CD4-positive, alpha-beta memory T cell (primary cell): ENCODE results near the gene DES. TPM values are rescaled to one million over a fixed set of nuclear protein-coding genes. Genes with fewer than 3 reads are reported as not detected.
A peak's percentile ranks its signal among the peaks of the same experiment; 100 is the strongest.

Experiments
- CTCF ChIA-PET: fragments of 350-600 bp; sonication (Branson Sonifier 250); formaldehyde crosslinking; loops from one replicate; lab custom pipeline; 2021; ENCODE audit warnings: inconsistent platforms; ENCODE audit not compliant: partially characterized antibody; lab: Charles Lee
- POLR2A ChIA-PET: fragments of 350-600 bp; sonication (Branson Sonifier 250); formaldehyde crosslinking; loops from one replicate; lab custom pipeline; 2021; ENCODE audit not compliant: partially characterized antibody; lab: Charles Lee
- DNase-seq, 5 donors: peaks; one replicate each; pipeline versions ENCODE4 v3.0.0 to v3.0.0-alpha.2; 2020 to 2022; ENCODE audit warnings: mixed read lengths in 1 of 5
- H3K27ac ChIP-seq: one replicate; pipeline ENCODE4 v1.7.0; 2013; ENCODE audit warnings: low read depth, low read length
- H3K27me3 ChIP-seq: 2 replicates; pipeline ENCODE4 v1.7.0; 2013; ENCODE audit warnings: mild to moderate bottlenecking, low read length, moderate library complexity; ENCODE audit not compliant: insufficient read depth
- H3K36me3 ChIP-seq: 2 replicates; pipeline ENCODE4 v1.7.0; 2013; ENCODE audit warnings: mild to moderate bottlenecking, low read length, moderate library complexity; ENCODE audit not compliant: insufficient read depth
- H3K4me1 ChIP-seq: 2 replicates; pipeline ENCODE4 v1.7.0; 2013; ENCODE audit warnings: mild to moderate bottlenecking, low read length, moderate library complexity; ENCODE audit not compliant: insufficient read depth
- H3K4me3 ChIP-seq, 2 donors: one replicate each; pipeline ENCODE4 v1.7.0; 2013; ENCODE audit warnings: low read length in 2 of 2, mild to moderate bottlenecking in 1 of 2
- H3K9me3 ChIP-seq, 2 donors: one replicate each; pipeline ENCODE4 v1.7.0; 2013; ENCODE audit warnings: low read length in 2 of 2, control low read depth in 1 of 2; ENCODE audit not compliant: control insufficient read depth in 1 of 2
- H3K27ac Mint-ChIP-seq, 7 donors: one replicate each; pipeline ENCODE4 v1.8.0; 2020 to 2021; ENCODE audit warnings: mixed read lengths in 7 of 7, mild to moderate bottlenecking in 6 of 7, inconsistent platforms in 3 of 7, moderate library complexity in 3 of 7
- H3K27me3 Mint-ChIP-seq, 2 donors: one replicate each; pipeline ENCODE4 v1.8.0; 2020 to 2021; ENCODE audit warnings: mixed read lengths in 2 of 2
- H3K36me3 Mint-ChIP-seq, 2 donors: one replicate each; pipeline ENCODE4 v1.8.0; 2020 to 2021; ENCODE audit warnings: mixed read lengths in 2 of 2, inconsistent platforms in 1 of 2, mild to moderate bottlenecking in 1 of 2
- H3K4me1 Mint-ChIP-seq, 4 donors: one replicate each; pipeline ENCODE4 v1.8.0; 2020 to 2021; ENCODE audit warnings: mixed read lengths in 4 of 4, mild to moderate bottlenecking in 1 of 4
- H3K4me3 Mint-ChIP-seq, 8 donors: one replicate each; pipeline ENCODE4 v1.8.0; 2020 to 2021; ENCODE audit warnings: mixed read lengths in 8 of 8, mild to moderate bottlenecking in 7 of 8, moderate library complexity in 6 of 8, inconsistent platforms in 3 of 8
- H3K9me3 Mint-ChIP-seq, 8 donors: one replicate each; pipeline ENCODE4 v1.8.0; 2020 to 2021; ENCODE audit warnings: mixed read lengths in 8 of 8, mild to moderate bottlenecking in 5 of 8, inconsistent platforms in 3 of 8, moderate library complexity in 1 of 8
- intact Hi-C: fragments of 100-400 bp; cut with micrococcal nuclease; formaldehyde crosslinking; loops from one replicate; pipeline ENCODE4 v1.15.1; 2023
- polyA plus RNA-seq, 2 donors: library from polyadenylated mRNA; unstranded; fragments of 300-500 nt; fragmentation: Illumina TruSeq; gene quantifications; one replicate each; pipeline ENCODE4 v1.2.3, GENCODE V29; 2021
- total RNA-seq, 2 experiments: library from RNA; stranded (reverse); gene quantifications; one replicate each; pipeline ENCODE4 v1.2.3, GENCODE V29; 2021

Gene DES
- total and polyA plus RNA-seq, 4 experiments from 2014 or later: not detected

- Histone ChIP-seq H3K36me3 (no peaks in the 10 kb centered on the region), H3K9me3 (no peaks in the 10 kb centered on the region), H3K27ac (no peak overlapping the region), H3K4me3 (no peak overlapping the region), H3K27me3 (peaks cover 3% of the 10 kb centered on the region), H3K4me1 (no peaks in the 10 kb centered on the region)
- POLR2A ChIA-PET: no interaction called here
- H3K36me3 Mint-ChIP-seq: no peaks in the 10 kb centered on the region
- H3K27me3 Mint-ChIP-seq: peaks cover 10 to 26% of the 10 kb centered on the region in 2 donors
- no peak overlapping the region for H3K4me3 Mint-ChIP-seq
- peaks cover 3 to 13% (median 6%) of the 10 kb centered on the region in 4 donors for H3K4me1 Mint-ChIP-seq
- no peak for DNase-seq
- H3K9me3 Mint-ChIP-seq: no peaks in the 10 kb centered on the region
- H3K27ac Mint-ChIP-seq: peak overlapping the region in 1 of 7 donors; percentile 29
- intact Hi-C loops: no loop called here
- CTCF ChIA-PET: interaction anchor here (0.6 to 1.3 kb wide), 3 partner anchors 12 to 82 kb away, joined by 4 to 5 read pairs (median 5); no protein-coding TSS in a partner anchor
These were observed 29.3 kb downstream of the DES start for GRCh38 chr2:219447242-219448098.

DNA sequence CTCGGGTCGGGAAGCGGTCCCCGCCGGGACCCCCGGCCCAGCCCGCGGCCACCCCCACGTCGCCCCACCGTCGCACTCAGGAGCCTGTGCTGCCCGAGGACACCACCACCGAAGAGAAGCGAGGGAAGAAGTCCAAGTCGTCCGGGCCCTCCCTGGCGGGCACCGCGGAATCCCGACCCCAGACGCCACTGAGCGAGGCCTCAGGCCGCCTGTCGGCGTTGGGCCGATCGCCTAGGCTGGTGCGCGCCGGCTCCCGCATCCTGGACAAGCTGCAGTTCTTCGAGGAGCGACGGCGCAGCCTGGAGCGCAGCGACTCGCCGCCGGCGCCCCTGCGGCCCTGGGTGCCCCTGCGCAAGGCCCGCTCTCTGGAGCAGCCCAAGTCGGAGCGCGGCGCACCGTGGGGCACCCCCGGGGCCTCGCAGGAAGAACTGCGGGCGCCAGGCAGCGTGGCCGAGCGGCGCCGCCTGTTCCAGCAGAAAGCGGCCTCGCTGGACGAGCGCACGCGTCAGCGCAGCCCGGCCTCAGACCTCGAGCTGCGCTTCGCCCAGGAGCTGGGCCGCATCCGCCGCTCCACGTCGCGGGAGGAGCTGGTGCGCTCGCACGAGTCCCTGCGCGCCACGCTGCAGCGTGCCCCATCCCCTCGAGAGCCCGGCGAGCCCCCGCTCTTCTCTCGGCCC, 30.1 kb downstream of the DES start:
- Histone ChIP-seq H3K36me3 (no peaks in the 10 kb centered on the region), H3K4me3 (no peak overlapping the region), H3K27me3 (peaks cover 3% of the 10 kb centered on the region), H3K4me1 (no peaks in the 10 kb centered on the region), H3K27ac (no peak overlapping the region), H3K9me3 (no peaks in the 10 kb centered on the region)
- Mint-ChIP-seq H3K4me3 (no peak overlapping the region), H3K4me1 (peaks cover 0 to 5% (median 0%) of the 10 kb centered on the region in 4 donors), H3K27ac (no peak overlapping the region), H3K27me3 (peaks cover 10 to 31% of the 10 kb centered on the region in 2 donors), H3K9me3 (no peaks in the 10 kb centered on the region), H3K36me3 (no peaks in the 10 kb centered on the region)
- intact Hi-C loops: no loop called here
- ChIA-PET CTCF (no interaction called here), POLR2A (no interaction called here)
- no peak for DNase-seq

- peaks cover 0 to 5% (median 0%) of the 10 kb centered on the region in 4 donors for H3K4me1 Mint-ChIP-seq
- Histone ChIP-seq H3K27me3 (peaks cover 3% of the 10 kb centered on the region), H3K9me3 (no peaks in the 10 kb centered on the region), H3K4me3 (no peak overlapping the region), H3K36me3 (no peaks in the 10 kb centered on the region), H3K27ac (no peak overlapping the region), H3K4me1 (no peaks in the 10 kb centered on the region)
- no peaks in the 10 kb centered on the region for H3K9me3 Mint-ChIP-seq
- no peaks in the 10 kb centered on the region for H3K36me3 Mint-ChIP-seq
- intact Hi-C loops: no loop called here
- H3K27ac Mint-ChIP-seq: no peak overlapping the region
- no peak overlapping the region for H3K4me3 Mint-ChIP-seq
- DNase-seq: no peak
- CTCF ChIA-PET: no interaction called here
- POLR2A ChIA-PET: no interaction called here
- H3K27me3 Mint-ChIP-seq: peaks cover 11 to 33% of the 10 kb centered on the region in 2 donors
These were observed 30.7 kb downstream of the DES start for GRCh38 chr2:219448776-219449341.

DNA sequence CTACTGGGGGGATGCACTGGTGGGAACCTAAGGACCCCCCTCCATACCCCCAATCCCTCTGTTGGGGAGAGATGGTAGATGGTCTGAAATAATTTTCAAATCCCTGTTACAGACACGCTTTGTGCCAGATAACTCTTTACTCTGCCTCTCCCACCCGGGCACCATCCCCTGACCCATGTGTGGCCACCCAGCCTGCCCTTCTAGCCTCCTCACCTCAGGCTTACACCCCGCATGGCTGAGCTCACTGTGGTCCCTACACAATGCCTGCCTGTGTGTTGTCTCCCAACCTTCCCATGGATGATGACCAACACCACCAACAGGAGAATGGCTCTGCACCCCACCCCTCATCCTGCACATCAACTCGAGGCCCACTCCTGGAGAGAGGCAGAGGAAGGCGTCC, 31.4 kb downstream of the DES start:
- Mint-ChIP-seq H3K9me3 (no peaks in the 10 kb centered on the region), H3K4me3 (peak overlapping the region in 4 of 8 donors; percentile 1 to 52 (median 22)), H3K4me1 (peaks cover 0 to 5% (median 0%) of the 10 kb centered on the region in 4 donors), H3K27ac (no peak overlapping the region), H3K36me3 (no peaks in the 10 kb centered on the region), H3K27me3 (peaks cover 11 to 30% of the 10 kb centered on the region in 2 donors)
- ChIA-PET POLR2A (no interaction called here), CTCF (no interaction called here)
- Histone ChIP-seq H3K4me1 (no peaks in the 10 kb centered on the region), H3K4me3 (no peak overlapping the region), H3K9me3 (no peaks in the 10 kb centered on the region), H3K36me3 (no peaks in the 10 kb centered on the region), H3K27ac (no peak overlapping the region), H3K27me3 (peaks cover 3% of the 10 kb centered on the region)
- intact Hi-C loops: no loop called here
- no peak for DNase-seq

- H3K27me3 ChIP-seq: peaks cover 3% of the 10 kb centered on the region
- ChIA-PET CTCF (no interaction called here), POLR2A (no interaction called here)
- intact Hi-C loops: no loop called here
- H3K4me3 ChIP-seq: no peak overlapping the region
- H3K27me3 Mint-ChIP-seq: peaks cover 7 to 29% of the 10 kb centered on the region in 2 donors
- H3K27ac Mint-ChIP-seq: no peak overlapping the region
- peaks cover 0 to 5% (median 0%) of the 10 kb centered on the region in 4 donors for H3K4me1 Mint-ChIP-seq
- no peaks in the 10 kb centered on the region for H3K36me3 Mint-ChIP-seq
- no peaks in the 10 kb centered on the region for H3K9me3 ChIP-seq
- H3K9me3 Mint-ChIP-seq: no peaks in the 10 kb centered on the region
- H3K4me3 Mint-ChIP-seq: no peak overlapping the region
- H3K36me3 ChIP-seq: no peaks in the 10 kb centered on the region
- no peaks in the 10 kb centered on the region for H3K4me1 ChIP-seq
- no peak overlapping the region for H3K27ac ChIP-seq
- no peak for DNase-seq
These were observed 33.6 kb downstream of the DES start for GRCh38 chr2:219451661-219452360.

DNA sequence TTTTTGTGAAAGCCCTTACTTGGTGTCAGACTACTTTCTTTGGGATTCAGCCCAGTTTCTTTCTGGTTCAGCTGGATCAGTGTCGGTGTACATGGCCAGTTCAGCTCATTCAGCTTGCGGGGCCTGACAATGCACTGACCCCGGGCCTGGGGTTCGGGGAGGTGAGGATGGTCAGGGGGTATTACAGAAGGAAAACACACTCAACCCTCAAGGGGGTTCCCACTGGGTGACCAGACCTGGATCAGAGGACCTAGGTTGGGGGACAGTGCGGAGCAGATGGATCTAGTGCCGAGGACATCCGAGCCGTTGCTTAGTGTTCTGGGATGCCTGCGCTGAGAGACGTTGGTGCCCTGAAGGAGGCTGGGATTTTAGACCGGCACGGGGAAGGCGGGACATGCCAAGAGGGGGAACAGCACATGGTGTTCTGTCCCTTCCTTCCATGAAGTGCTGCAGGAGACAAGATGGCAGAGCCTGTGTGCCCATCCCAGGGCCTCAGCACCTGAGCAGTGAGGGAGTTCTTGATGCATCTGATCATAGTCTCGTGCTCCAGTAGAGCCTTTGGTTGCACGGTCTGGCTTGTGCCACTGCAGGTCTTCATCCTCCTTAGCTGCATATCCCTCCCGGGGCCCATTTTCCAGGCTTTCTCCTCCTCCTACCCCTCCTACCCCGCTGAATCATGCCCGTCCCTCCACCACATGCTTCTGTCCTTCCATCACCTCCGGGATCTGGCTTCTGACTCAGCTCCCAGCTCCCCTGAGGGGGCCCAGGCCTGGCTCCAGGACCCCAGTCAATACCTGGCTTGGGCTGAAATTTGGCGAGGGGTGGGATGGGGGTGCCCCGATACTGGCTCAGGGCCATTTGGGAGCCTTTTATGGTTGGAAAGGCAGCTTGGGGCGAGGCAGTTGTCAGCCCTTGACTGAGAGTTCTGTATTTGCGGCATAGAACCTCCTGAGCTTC, 34.5 kb downstream of the DES start:
- Histone ChIP-seq H3K27me3 (peaks cover 3% of the 10 kb centered on the region), H3K9me3 (no peaks in the 10 kb centered on the region), H3K27ac (no peak overlapping the region), H3K4me3 (no peak overlapping the region), H3K36me3 (no peaks in the 10 kb centered on the region), H3K4me1 (no peaks in the 10 kb centered on the region)
- no peaks in the 10 kb centered on the region for H3K36me3 Mint-ChIP-seq
- H3K9me3 Mint-ChIP-seq: no peaks in the 10 kb centered on the region
- DNase-seq: peak in 1 of 5 donors; percentile 1
- H3K27ac Mint-ChIP-seq: peak overlapping the region in 1 of 7 donors; percentile 12
- CTCF ChIA-PET: interaction anchor here (0.6 to 1.7 kb wide), 3 partner anchors 10 to 448 kb away, joined by 3 to 6 read pairs (median 3); no protein-coding TSS in a partner anchor
- peaks cover 0 to 7% (median 1%) of the 10 kb centered on the region in 4 donors for H3K4me1 Mint-ChIP-seq
- POLR2A ChIA-PET: no interaction called here
- no peak overlapping the region for H3K4me3 Mint-ChIP-seq
- intact Hi-C loops: no loop called here
- H3K27me3 Mint-ChIP-seq: peaks cover 6 to 26% of the 10 kb centered on the region in 2 donors
